Right lobe of liver (tissue), 6 donors: Measurements from ENCODE around the gene MSH4. TPM values are rescaled to one million over a fixed set of nuclear protein-coding genes. Genes with fewer than 3 reads are reported as not detected.
"Not testable (repeated sequence)": the region's sequence is repeated elsewhere in the genome, so short reads cannot be mapped to it uniquely, and the experiment has no call there.

Experiments used
- ATAC-seq, 4 donors: fragments of 200-7000 bp; cut with Tn5 transposase; one replicate each; pipeline ENCODE4 v1.9.1; 2020; ENCODE audit warnings: mild to moderate bottlenecking in 4 of 4, moderate library complexity in 4 of 4
- DNase-seq, 3 donors: peaks; one replicate each; pipeline ENCODE4 v3.0.0-alpha.2; 2020
- H3K27ac ChIP-seq, 3 donors: fragments of 200-600 bp; one replicate each; pipeline ENCODE4 v1.8.0; 2022
- H3K27me3 ChIP-seq, 2 donors: fragments of 200-600 bp; one replicate each; pipeline ENCODE4 v1.8.0; 2022
- H3K36me3 ChIP-seq, 4 donors: fragments of 200-600 bp; sonication (generic) in 1 of 4; one replicate each; pipeline versions ENCODE4 v1.5.1 to v1.8.0; 2017 to 2022; ENCODE audit warnings: control low read depth in 1 of 4
- H3K4me1 ChIP-seq, 4 donors: fragments of 200-600 bp; sonication (generic) in 1 of 4; one replicate each; pipeline versions ENCODE4 v1.5.1 to v1.8.0; 2017 to 2022; ENCODE audit warnings: control low read depth in 1 of 4
- H3K4me3 ChIP-seq, 3 donors: fragments of 200-600 bp; one replicate each; pipeline ENCODE4 v1.8.0; 2022
- H3K9me3 ChIP-seq, 4 donors: fragments of 200-600 bp; sonication (generic) in 1 of 4; one replicate each; pipeline versions ENCODE4 v1.5.1 to v1.8.0; 2017 to 2022; ENCODE audit warnings: control low read depth in 1 of 4
- POLR2A ChIP-seq: fragments of 450-650 bp; IDR thresholded peaks from one replicate; pipeline ENCODE4 v1.6.1; 2017; ENCODE audit warnings: antibody characterized with exemption, mild to moderate bottlenecking
- WGBS: methylation state at CpG from one replicate; pipeline ENCODE4 v1.1.6; 2018; ENCODE audit warnings: low coverage, low lambda C conversion rate; ENCODE audit not compliant: insufficient coverage; ENCODE audit errors: missing lambda C conversion rate; 5-methylcytosine and 5-hydroxymethylcytosine counted together
- intact Hi-C, 2 donors: fragments of 100-400 bp; cut with DNase I; formaldehyde crosslinking; loops; one replicate each; pipeline versions ENCODE4 v1.11.2 to v1.14.1; 2022
- long read RNA-seq: library from polyadenylated mRNA; unstranded; transcript quantifications from one replicate; pipeline ENCODE4 v2.0.0, GENCODE V29; 2019
- total RNA-seq, 6 experiments: library from RNA; depleted of rRNA in 2 of 6; stranded (reverse); fragments of >200 nt in 2 of 6; fragmentation: NEBNext Ultra II Directional in 3 of 6; extraction: Animal tissue kit (Norgen Biotek cat#: 25700) in 3 of 6; gene quantifications; one replicate each; pipeline versions ENCODE4 v1.1.0 to v1.2.4, GENCODE V29; 2016 to 2023
- TF ChIP-seq, protein P1 (sequence below), 4 donors: fragments of 200-600 bp in 3 of 4; fragments of 450-650 bp in 1 of 4; IDR thresholded peaks; one replicate each; pipeline versions ENCODE4 v1.5.1 to v1.8.0; 2016 to 2022; ENCODE audit warnings: antibody characterized with exemption in 4 of 4, mild to moderate bottlenecking in 2 of 4
- donor health status: DM: no; HTN: yes; CAD: no.
- donor health status: DM: no; HTN: no; CAD: no.
- donor health status: DM: no; HTN: no; CAD: no.
- donor health status: DM: no; HTN: yes; CAD: no.
- donor health status: DM: no; HTN: yes; CAD: no.

Gene MSH4
- total RNA-seq = under 1 TPM in 4 of 6 experiments, not detected in 2; 0.05 to 0.09 (median 0.08) TPM
- long read RNA-seq = 0 reads

DNA sequence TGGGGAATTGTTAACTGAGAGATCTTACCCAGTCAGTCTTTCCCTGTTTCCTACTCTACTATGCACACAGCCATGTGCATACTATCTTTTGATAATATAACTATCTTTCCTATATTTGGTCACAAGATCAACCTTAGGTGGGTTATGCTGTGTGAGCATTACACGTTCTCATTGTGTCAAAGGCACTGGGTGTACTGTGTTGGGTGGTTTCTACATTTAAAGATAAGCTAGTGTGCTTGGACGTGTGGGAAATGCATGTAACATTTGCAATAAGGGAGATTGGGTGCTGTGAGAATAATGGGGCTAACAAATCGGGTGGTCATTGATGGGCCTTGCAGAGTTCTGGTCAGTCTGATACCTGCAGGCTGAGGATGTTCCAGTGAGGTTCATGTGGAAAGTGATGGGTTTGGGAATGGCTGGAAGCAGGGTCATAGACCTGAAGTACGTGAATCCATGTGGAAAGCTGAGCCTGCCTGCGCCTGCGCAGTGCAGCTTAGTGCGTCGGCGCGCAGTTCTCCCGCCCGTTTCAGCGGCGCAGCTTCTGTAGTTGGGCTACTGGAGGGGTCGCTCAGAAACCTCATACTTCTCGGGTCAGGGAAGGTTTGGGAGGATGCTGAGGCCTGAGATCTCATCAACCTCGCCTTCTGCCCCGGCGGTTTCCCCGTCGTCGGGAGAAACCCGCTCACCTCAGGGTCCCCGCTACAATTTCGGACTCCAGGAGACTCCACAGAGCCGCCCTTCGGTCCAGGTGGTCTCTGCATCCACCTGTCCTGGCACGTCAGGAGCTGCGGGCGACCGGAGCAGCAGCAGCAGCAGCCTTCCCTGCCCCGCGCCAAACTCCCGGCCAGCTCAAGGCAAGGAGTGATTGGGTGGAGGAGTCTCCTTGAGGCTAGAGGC is at the start of gene MSH4:
Gene MSH4 (plus strand): TSS at position 507 of the 897 bp plus-strand sequence. CDS start 104 bp downstream, at position 611.
- Histone ChIP-seq H3K4me1 (no peaks in the 10 kb centered on the region), H3K9me3 (no peaks in the 10 kb centered on the region), H3K27me3 (no peaks in the 10 kb centered on the region), H3K36me3 (peaks cover 0 to 50% (median 30%) of the 10 kb centered on the region in 4 donors), H3K4me3 (no peak within 1 kb of the TSS), H3K27ac (no peak within 1 kb of the TSS)
- DNase-seq = no peak
- ATAC-seq = peak; percentile 23 to 45 (median 26)
- intact Hi-C loops = no loop called here
- TF ChIP-seq, protein P1, sequence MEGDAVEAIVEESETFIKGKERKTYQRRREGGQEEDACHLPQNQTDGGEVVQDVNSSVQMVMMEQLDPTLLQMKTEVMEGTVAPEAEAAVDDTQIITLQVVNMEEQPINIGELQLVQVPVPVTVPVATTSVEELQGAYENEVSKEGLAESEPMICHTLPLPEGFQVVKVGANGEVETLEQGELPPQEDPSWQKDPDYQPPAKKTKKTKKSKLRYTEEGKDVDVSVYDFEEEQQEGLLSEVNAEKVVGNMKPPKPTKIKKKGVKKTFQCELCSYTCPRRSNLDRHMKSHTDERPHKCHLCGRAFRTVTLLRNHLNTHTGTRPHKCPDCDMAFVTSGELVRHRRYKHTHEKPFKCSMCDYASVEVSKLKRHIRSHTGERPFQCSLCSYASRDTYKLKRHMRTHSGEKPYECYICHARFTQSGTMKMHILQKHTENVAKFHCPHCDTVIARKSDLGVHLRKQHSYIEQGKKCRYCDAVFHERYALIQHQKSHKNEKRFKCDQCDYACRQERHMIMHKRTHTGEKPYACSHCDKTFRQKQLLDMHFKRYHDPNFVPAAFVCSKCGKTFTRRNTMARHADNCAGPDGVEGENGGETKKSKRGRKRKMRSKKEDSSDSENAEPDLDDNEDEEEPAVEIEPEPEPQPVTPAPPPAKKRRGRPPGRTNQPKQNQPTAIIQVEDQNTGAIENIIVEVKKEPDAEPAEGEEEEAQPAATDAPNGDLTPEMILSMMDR (IDR thresholded peaks at IDR 0.05) = no peak
- no peak for TF ChIP-seq POLR2A
- WGBS = 90% methylated on average over 17 of the region's 34 CpGs

DNA sequence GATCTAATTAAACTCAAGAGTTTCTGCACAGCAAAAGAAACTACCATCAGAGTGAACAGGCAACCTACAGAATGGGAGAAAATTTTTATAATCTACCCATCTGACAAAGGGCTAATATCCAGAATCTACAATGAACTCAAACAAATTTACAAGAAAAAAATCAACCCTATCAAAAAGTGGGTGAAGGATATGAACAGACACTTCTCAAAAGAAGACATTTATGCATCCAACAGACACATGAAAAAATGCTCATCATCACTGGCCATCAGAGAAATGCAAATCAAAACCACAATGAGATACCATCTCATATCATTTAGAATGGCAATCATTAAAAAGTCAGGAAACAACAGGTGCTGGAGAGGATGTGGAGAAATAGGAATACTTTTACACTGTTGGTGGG is 39.5 kb upstream of the MSH4 start:
- H3K4me1 ChIP-seq, DNase-seq, H3K27ac ChIP-seq, H3K4me3 ChIP-seq, H3K9me3 ChIP-seq, H3K27me3 ChIP-seq, ATAC-seq, intact Hi-C loops: not testable (repeated sequence)
- H3K36me3 ChIP-seq = peaks cover 0 to 29% (median 14%) of the 10 kb centered on the region in 4 donors

DNA sequence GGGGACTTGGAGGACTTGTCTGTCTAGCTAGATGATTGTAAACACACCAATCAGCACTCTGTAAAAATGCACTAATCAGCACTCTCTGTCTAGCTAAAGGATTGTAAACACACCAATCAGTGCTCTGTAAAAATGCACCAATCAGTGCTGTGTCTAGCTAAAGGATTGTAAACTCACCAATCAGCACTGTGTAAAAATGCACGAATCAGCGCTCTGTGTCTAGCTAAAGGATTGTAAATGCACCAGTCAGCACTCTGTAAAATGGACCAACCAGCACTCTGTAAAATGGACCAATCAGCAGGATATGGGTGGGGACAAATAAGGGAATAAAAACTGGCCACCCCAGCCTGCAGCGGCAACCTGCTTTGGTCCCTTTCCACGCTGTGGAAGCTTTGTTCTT is 38.1 kb upstream of the MSH4 start:
- intact Hi-C loops = not testable (repeated sequence)

DNA sequence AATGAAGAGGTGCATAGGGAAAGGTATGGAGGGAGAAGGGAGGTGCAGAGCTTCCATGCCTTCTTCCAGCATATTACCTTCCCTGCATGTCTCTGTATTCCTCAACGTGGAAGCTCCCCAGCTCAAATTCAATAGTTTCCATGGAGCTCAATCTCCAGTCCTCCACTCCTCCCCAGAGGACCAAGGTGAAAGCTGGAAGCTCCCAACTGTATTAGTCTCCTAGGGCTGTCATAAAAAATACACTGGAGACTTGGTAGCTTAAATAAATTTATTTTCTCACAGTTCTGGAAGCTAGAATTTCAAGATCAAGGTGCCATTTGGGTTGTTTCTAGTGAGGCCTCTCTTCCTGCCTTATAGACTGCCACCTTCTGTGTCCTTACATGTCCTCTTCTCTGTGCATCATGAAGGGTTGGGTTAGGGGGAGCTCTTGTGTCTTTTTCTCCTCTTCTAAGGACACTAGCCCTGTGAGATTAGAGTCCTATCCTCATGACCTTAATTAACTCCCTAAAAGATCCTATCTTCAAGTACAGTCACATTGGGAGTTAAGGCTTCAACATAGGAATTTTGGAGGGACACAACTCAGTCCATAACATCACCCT is 32.5 kb upstream of the MSH4 start:
- no peaks in the 10 kb centered on the region for H3K4me1 ChIP-seq
- DNase-seq (no peak), ATAC-seq (peak in 1 of 4 donors; percentile 36)
- TF ChIP-seq POLR2A = no peak
- TF ChIP-seq, protein P1 (IDR thresholded peaks at IDR 0.05) = no peak
- H3K27ac ChIP-seq = no peak overlapping the region
- 75% methylated on average over 1 of the region's 1 CpG for WGBS
- no peaks in the 10 kb centered on the region for H3K9me3 ChIP-seq
- H3K36me3 ChIP-seq = peaks cover 0 to 9% (median 2%) of the 10 kb centered on the region in 4 donors
- H3K27me3 ChIP-seq = no peaks in the 10 kb centered on the region
- intact Hi-C loops = no loop called here
- no peak overlapping the region for H3K4me3 ChIP-seq

More for the DNA sequence above, 38.1 kb upstream of the MSH4 start:
- not testable (repeated sequence) for H3K27ac ChIP-seq, ATAC-seq, DNase-seq, H3K4me1 ChIP-seq, H3K9me3 ChIP-seq, H3K27me3 ChIP-seq, H3K4me3 ChIP-seq
- WGBS = 75% methylated on average over 3 of the region's 4 CpGs
- H3K36me3 ChIP-seq = peaks cover 0 to 30% (median 12%) of the 10 kb centered on the region in 4 donors

DNA sequence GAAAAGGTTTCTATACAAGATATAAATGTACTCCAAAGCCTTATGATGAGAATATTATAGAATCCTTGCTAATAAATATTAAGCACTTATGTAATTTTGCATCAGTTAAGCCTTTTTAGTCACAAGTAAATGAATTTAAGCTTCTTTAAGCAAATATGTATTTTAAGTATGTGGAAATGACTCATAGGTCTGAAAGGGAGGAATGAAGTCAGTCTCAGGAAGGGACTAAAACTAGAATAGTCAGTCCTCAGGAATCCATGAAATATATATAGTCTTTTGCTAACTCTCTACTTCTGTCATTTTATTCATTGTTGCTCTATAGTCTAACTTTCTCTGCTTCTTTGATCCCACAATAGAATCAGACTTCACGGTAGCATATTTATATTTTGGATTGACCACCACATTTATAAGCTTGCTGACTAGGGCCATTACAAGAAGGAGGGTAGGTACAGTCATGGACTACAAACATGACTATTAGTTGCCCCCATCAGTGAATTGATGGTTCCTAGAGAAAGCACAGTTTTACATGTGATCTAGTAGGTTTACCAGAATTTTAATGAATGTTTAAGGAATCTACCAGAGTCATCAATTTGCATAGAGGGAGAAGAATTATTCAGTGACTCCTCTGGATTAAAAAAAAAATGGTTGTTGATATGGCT is 30.9 kb upstream of the MSH4 start:
- H3K27me3 ChIP-seq = no peaks in the 10 kb centered on the region
- ATAC-seq = no peak
- WGBS = 83% methylated on average over 1 of the region's 1 CpG
- no peaks in the 10 kb centered on the region for H3K4me1 ChIP-seq
- intact Hi-C loops = no loop called here
- H3K27ac ChIP-seq = no peak overlapping the region
- H3K9me3 ChIP-seq = no peaks in the 10 kb centered on the region
- TF ChIP-seq POLR2A = no peak
- TF ChIP-seq, protein P1 (IDR thresholded peaks at IDR 0.05) = no peak
- H3K36me3 ChIP-seq = peaks cover 0 to 9% (median 2%) of the 10 kb centered on the region in 4 donors
- no peak for DNase-seq
- H3K4me3 ChIP-seq = no peak overlapping the region
